ENCODE data around the gene RBM39.

GRCh38 chr20:35661053-35661452 is 81.0 kb downstream of the RBM39 start:
- no peak for TF ChIP-seq EZH2 (IDR thresholded peaks at IDR 0.05; ENCODE audit: borderline replicate concordance, low read length)
- TF ChIP-seq CTCF (IDR thresholded peaks at IDR 0.05; ENCODE audit: low read length) = no peak

All from OCI-LY1 (cell line).